ENCODE measurements around the gene JKAMP. TPM values are rescaled to one million over a fixed set of nuclear protein-coding genes. Genes with fewer than 3 reads are reported as not detected.

JKAMP gene
- total and polyA plus RNA-seq, 2 of the 8 experiments (the other 6 are each of a cell fraction or from before 2014, with no cell fraction given), result 34.9 to 182 TPM

DNA sequence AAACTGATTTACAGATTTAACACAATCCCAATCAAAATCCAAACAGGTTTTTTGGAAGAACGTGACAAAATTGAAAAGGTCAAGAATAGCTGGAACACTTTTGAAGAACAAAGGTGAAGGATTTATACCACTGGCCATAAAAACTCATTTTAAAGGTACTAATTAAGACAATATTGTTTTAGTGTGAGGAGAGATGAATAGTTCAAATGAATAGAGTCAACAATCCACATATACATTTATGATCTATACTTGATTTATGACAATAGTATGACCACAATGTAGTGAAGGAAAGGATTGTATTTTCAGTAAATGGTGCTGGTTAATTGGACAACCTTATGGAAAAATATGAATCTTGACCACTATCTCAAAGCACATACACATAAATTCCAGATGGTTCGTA lies 63.0 kb downstream of the JKAMP start:
- Histone ChIP-seq H2AK5ac (ENCODE audit: low read depth, low read length) (no peak overlapping the region), H3K27ac (ENCODE audit: low read depth, low read length) (no peak overlapping the region), H3K9ac (replicated peaks in 1 of 4; ENCODE audit: extremely low read depth in 1 of 4, low read depth in 3 of 4, low read length in 3 of 4) (no peak overlapping the region), H3K23me2 (ENCODE audit: low read depth, low read length) (no peaks in the 10 kb centered on the region), H3K18ac (ENCODE audit: extremely low read depth, low read length) (no peak overlapping the region), H4K91ac (replicated peaks; ENCODE audit: insufficient read length, low read length) (no peak overlapping the region), H3K36me3 (ENCODE audit: control insufficient read depth in 2 of 4, insufficient read depth in 4 of 4, low read length in 3 of 4) (no peaks in the 10 kb centered on the region; a peak in 1 of 8 replicates), H3K4me3 (ENCODE audit: extremely low read depth in 1 of 4, insufficient read depth in 2 of 4, low read depth in 3 of 4, low read length in 4 of 4) (no peak overlapping the region), H3K4me2 (ENCODE audit: insufficient read depth in 1 of 2, low read depth in 2 of 2, low read length in 2 of 2) (no peak overlapping the region), H3K9me3 (ENCODE audit: insufficient read depth in 2 of 2, low read depth in 1 of 2, low read length in 1 of 2) (peaks cover 10 to 14% of the 10 kb centered on the region in 2 experiments; a peak in 3 of 4 replicates), H3K4me1 (replicated peaks in 1 of 4; ENCODE audit: control insufficient read depth in 3 of 4, insufficient read depth in 4 of 4, low read length in 3 of 4) (peaks cover 0 to 3% (median 0%) of the 10 kb centered on the region in 4 experiments; a peak in 1 of 7 replicates), H3K79me2 (ENCODE audit: control insufficient read depth in 1 of 2, insufficient read depth in 2 of 2, low read length in 2 of 2) (no peaks in the 10 kb centered on the region), H4K20me1 (replicated peaks in 1 of 2; ENCODE audit: control insufficient read depth in 1 of 2, insufficient read depth in 2 of 2, low read length in 2 of 2) (no peaks in the 10 kb centered on the region), H3K56ac (replicated peaks; ENCODE audit: insufficient read length, low read depth, low read length) (no peak overlapping the region), H2BK5ac (ENCODE audit: low read depth, low read length) (no peak overlapping the region), H2BK15ac (ENCODE audit: low read length) (no peak overlapping the region), H2BK120ac (replicated peaks; ENCODE audit: low read depth, low read length) (no peak overlapping the region), H4K8ac (ENCODE audit: extremely low read depth, insufficient read depth, low read length) (no peak overlapping the region), H3K14ac (ENCODE audit: insufficient read length) (no peak overlapping the region), H3K27me3 (replicated peaks in 1 of 4; ENCODE audit: control insufficient read depth in 3 of 4, extremely low read depth in 1 of 4, insufficient read depth in 3 of 4, low read length in 3 of 4) (no peaks in the 10 kb centered on the region), H2BK20ac (ENCODE audit: low read length) (no peak overlapping the region), H3K4ac (replicated peaks; ENCODE audit: insufficient read length, low read depth, low read length) (no peak overlapping the region), H3K79me1 (ENCODE audit: low read depth, low read length) (no peaks in the 10 kb centered on the region), H2BK12ac (ENCODE audit: low read depth, low read length) (no peak overlapping the region), H3K23ac (ENCODE audit: insufficient read length) (no peak overlapping the region), H2AFZ (ENCODE audit: low read length) (no peak overlapping the region), H4K5ac (ENCODE audit: insufficient read length, low read depth, low read length) (no peak overlapping the region)
- FAIRE-seq, result no peak
- 81% methylated on average over 2 of the region's 2 CpGs; no CpG with 5 or more reads in 1 of the 2 experiments for WGBS, 2 experiments (ENCODE audit: extremely low coverage in 1 of 2, insufficient coverage in 1 of 2, insufficient read length in 1 of 2, insufficient replicate concordance in 2 of 2, low coverage in 1 of 2, low lambda C conversion rate in 2 of 2, missing lambda C conversion rate in 1 of 2)
- POLR2A ChIA-PET (ENCODE audit: partially characterized antibody), result no interaction called here
- CTCF ChIA-PET (ENCODE audit: partially characterized antibody), result interaction anchor here (1.3 to 1.6 kb wide), 3 partner anchors 29 to 35 kb away, joined by 3 to 5 read pairs (median 4); partner anchors contain the start of gene CCDC175
- no peak for DNase-seq (ENCODE audit: low read depth in 1 of 2, low spot score in 2 of 2)

All from H1 (cell line).